CD4-positive, alpha-beta T cell treated with Interleukin-21 for 1 hour (primary cell): ENCODE data around the gene GP2.

Experiments used
- DNase-seq: peaks from one replicate; pipeline ENCODE4 v3.0.0-alpha.2; 2020

Gene GP2

GRCh38 chr16:20303012-20303411, 24.3 kb downstream of the GP2 start:
- no peak for DNase-seq

GRCh38 chr16:20302389-20302788, 24.9 kb downstream of the GP2 start:
- no peak for DNase-seq

GRCh38 chr16:20301840-20302239, 25.5 kb downstream of the GP2 start:
- no peak for DNase-seq

GRCh38 chr16:20300312-20301097, 26.8 kb downstream of the GP2 start:
- DNase-seq, result peak; percentile 17

GRCh38 chr16:20298452-20298851, 28.9 kb downstream of the GP2 start:
- DNase-seq, result no peak

- DNase-seq, result no peak
These were observed 35.8 kb downstream of the GP2 start for GRCh38 chr16:20291208-20292206.

GRCh38 chr16:20289571-20289970, 37.7 kb downstream of the GP2 start:
- DNase-seq, result no peak

GRCh38 chr16:20285993-20286499, 41.3 kb downstream of the GP2 start:
- DNase-seq, result no peak

GRCh38 chr16:20280259-20280658, 47.1 kb downstream of the GP2 start:
- DNase-seq, result no peak

GRCh38 chr16:20271893-20272292, 55.4 kb downstream of the GP2 start:
- no peak for DNase-seq

- no peak for DNase-seq
These were observed 58.9 kb downstream of the GP2 start for GRCh38 chr16:20268409-20268808.

GRCh38 chr16:20265019-20265418, 62.3 kb downstream of the GP2 start:
- no peak for DNase-seq

GRCh38 chr16:20263138-20263855, 64.0 kb downstream of the GP2 start:
- no peak for DNase-seq

- DNase-seq, result no peak
These were observed 65.1 kb downstream of the GP2 start for GRCh38 chr16:20262248-20262647.

GRCh38 chr16:20260215-20261009, 66.9 kb downstream of the GP2 start:
- DNase-seq, result no peak
